Fibroblast of mammary gland (primary cell): ENCODE results near the gene EP400.

Experiments used
- DNase-seq: peaks from one replicate; pipeline ENCODE4 v3.0.0-alpha.2; 2010; ENCODE audit warnings: low read depth
- H3K4me3 ChIP-seq: 2 replicates; pipeline ENCODE4 v1.5.1; 2011; ENCODE audit warnings: low read depth, mild to moderate bottlenecking, low read length, moderate library complexity; ENCODE audit not compliant: control insufficient read depth
- CTCF ChIP-seq: conservative IDR thresholded peaks from 2 replicates; pipeline ENCODE4 v1.5.1; 2011; ENCODE audit warnings: low read depth, low read length, inconsistent platforms; ENCODE audit not compliant: control insufficient read depth, insufficient read depth

EP400 gene

GRCh38 chr12:132130690-132131089 lies 180.9 kb downstream of the EP400 start:
- no peak for DNase-seq
- H3K4me3 ChIP-seq = no peak overlapping the region
- no peak for TF ChIP-seq CTCF
